Mammary epithelial cell (primary cell): ENCODE results near the gene CD200R1.

Source experiments
- EZH2 ChIP-seq: IDR thresholded peaks from 2 replicates; pipeline ENCODE4 v1.6.1; 2012; ENCODE audit warnings: low read length, inconsistent platforms, borderline replicate concordance
- TF ChIP-seq, protein P1 (sequence below), 2 donors: IDR thresholded peaks in 1 of 2; conservative IDR thresholded peaks in 1 of 2; 2 replicates each; pipeline ENCODE4 v1.5.1; 2011 to 2012; ENCODE audit warnings: inconsistent platforms in 2 of 2, low read length in 2 of 2, mild to moderate bottlenecking in 2 of 2, control low read depth in 1 of 2, low read depth in 1 of 2; ENCODE audit not compliant: insufficient read depth in 1 of 2; ENCODE audit errors: extremely low read depth in 1 of 2

DNA sequence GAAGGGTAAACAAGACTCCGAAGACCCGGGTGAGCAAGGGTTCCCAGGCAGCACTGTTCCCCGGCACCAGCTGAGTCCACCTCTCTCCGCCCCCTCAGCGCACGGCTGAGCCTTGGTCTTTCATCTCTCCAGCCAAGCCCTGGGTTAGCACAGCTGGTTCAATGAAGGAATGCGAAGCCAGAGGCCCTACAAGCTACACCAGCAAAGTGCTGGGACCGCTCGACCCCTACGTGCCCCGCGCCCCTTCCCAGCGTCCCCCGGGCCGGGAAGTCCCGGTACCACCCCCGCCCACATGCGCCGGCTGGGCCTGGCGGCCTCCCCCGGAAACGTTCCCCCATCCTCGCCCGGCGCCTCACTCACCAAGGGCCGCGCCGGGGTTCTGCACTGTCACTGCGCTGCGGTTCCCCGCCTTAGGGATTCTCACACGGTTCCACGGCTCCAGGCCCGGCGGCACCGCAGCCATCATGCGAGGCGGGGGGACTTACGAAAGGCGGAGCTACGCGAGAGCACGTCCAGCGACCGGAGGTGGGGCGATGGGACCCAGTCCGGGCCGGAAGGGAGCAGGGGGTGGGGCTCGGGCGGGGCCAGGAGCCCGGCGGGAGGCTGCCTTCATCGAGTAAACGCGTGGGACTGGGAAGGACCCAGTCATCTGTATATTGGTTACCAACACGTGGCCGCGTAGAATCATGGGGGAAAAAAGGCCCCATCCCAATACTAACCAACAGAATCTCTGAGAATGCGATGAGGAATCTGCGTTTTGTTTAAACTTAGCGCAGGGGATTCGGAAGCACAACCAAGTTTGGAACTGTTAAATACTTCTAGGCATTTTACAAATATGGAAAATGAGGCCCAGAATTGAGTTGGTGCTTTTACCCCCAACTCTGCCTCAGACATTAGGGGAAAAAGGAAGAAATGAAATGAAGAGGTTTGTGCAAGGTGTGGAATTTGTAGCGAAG is 44.6 kb upstream of the CD200R1 start:
- no peak for TF ChIP-seq EZH2
- TF ChIP-seq, protein P1, sequence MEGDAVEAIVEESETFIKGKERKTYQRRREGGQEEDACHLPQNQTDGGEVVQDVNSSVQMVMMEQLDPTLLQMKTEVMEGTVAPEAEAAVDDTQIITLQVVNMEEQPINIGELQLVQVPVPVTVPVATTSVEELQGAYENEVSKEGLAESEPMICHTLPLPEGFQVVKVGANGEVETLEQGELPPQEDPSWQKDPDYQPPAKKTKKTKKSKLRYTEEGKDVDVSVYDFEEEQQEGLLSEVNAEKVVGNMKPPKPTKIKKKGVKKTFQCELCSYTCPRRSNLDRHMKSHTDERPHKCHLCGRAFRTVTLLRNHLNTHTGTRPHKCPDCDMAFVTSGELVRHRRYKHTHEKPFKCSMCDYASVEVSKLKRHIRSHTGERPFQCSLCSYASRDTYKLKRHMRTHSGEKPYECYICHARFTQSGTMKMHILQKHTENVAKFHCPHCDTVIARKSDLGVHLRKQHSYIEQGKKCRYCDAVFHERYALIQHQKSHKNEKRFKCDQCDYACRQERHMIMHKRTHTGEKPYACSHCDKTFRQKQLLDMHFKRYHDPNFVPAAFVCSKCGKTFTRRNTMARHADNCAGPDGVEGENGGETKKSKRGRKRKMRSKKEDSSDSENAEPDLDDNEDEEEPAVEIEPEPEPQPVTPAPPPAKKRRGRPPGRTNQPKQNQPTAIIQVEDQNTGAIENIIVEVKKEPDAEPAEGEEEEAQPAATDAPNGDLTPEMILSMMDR (conservative IDR thresholded peaks at IDR 0.05 in 1 of 2, IDR thresholded peaks at IDR 0.05 in 1 of 2; ENCODE audit: extremely low read depth in 1 of 2, insufficient read depth in 1 of 2, low read depth in 1 of 2, low read length in 2 of 2): no peak
